ENCODE data around the gene ASPN.

GRCh38 chr9:92432972-92433548, 49.2 kb downstream of the ASPN start:
- no peak for TF ChIP-seq POLR2AphosphoS5 (IDR thresholded peaks at IDR 0.05; ENCODE audit: borderline replicate concordance, low read depth, low read length)
- TF ChIP-seq EZH2 (IDR thresholded peaks at IDR 0.05), result no peak
- TF ChIP-seq FOXP2 (optimal IDR thresholded peaks at IDR 0.05; ENCODE audit: control extremely low read depth, extremely low read length, insufficient read depth), result no peak
